Prostate gland (tissue), 2 donors: ENCODE results near the gene ARFGAP3. TPM values are rescaled to one million over a fixed set of nuclear protein-coding genes. Genes with fewer than 3 reads are reported as not detected.

ENCODE experiments used
- DNase-seq: peaks from one replicate; pipeline ENCODE4 v3.0.0-alpha.2; 2019; ENCODE audit warnings: low spot score
- H3K27ac ChIP-seq, 2 donors: fragments of 200-600 bp; sonication (generic); 2 replicates each; pipeline ENCODE4 v1.5.1; 2017 to 2019
- H3K27me3 ChIP-seq: fragments of 200-600 bp; sonication (generic); replicated peaks from 2 replicates; pipeline ENCODE4 v1.5.1; 2019; ENCODE audit not compliant: insufficient read depth
- H3K36me3 ChIP-seq, 2 donors: fragments of 200-600 bp; sonication (generic); 1 replicate in 1 of 2; 2 replicates in 1 of 2; pipeline versions ENCODE4 v1.5.1 to v1.8.1; 2017 to 2019
- H3K4me1 ChIP-seq: fragments of 200-600 bp; sonication (generic); replicated peaks from 2 replicates; pipeline ENCODE4 v1.5.1; 2019
- H3K4me3 ChIP-seq, 2 donors: fragments of 200-600 bp; sonication (generic); 2 replicates each; pipeline ENCODE4 v1.5.1; 2017 to 2019
- H3K9me3 ChIP-seq: fragments of 200-600 bp; sonication (generic); 2 replicates; pipeline ENCODE4 v1.5.1; 2017
- CTCF ChIP-seq, 4 experiments: fragments of 200-600 bp in 2 of 4; fragments of 450-650 bp in 2 of 4; sonication (generic) in 2 of 4; IDR thresholded peaks; 1 replicate in 3 of 4; 2 replicates in 1 of 4; pipeline ENCODE4 v1.5.1; 2016 to 2019; ENCODE audit warnings: antibody characterized with exemption in 4 of 4, mild to moderate bottlenecking in 2 of 4, moderate library complexity in 2 of 4
- POLR2A ChIP-seq: fragments of 450-650 bp; IDR thresholded peaks from one replicate; pipeline ENCODE4 v1.6.1; 2016; ENCODE audit warnings: antibody characterized with exemption, mild to moderate bottlenecking
- POLR2AphosphoS5 ChIP-seq: sonication (generic); formaldehyde crosslinking; IDR thresholded peaks from one replicate; pipeline ENCODE4 v1.6.1; 2017; ENCODE audit warnings: antibody characterized with exemption
- WGBS: methylation state at CpG from one replicate; pipeline ENCODE4 v1.1.5; 2018; 5-methylcytosine and 5-hydroxymethylcytosine counted together
- intact Hi-C: fragments of 100-400 bp; cut with DNase I; formaldehyde crosslinking; loops from one replicate; pipeline ENCODE4 v1.14.2; 2022
- total RNA-seq, 2 donors: library from RNA; depleted of rRNA; stranded (reverse); fragments of >200 nt; gene quantifications; one replicate each; pipeline ENCODE4 v1.1.0, GENCODE V29; 2016

ARFGAP3 gene
- total RNA-seq, 2 donors from 2014 or later, result 92.9 to 127 TPM

- intact Hi-C loops, result no loop called here
- DNase-seq, result no peak
- H3K4me1 ChIP-seq, result no peaks in the 10 kb centered on the region
- WGBS, result 78% methylated on average over 7 of the region's 7 CpGs
- TF ChIP-seq CTCF (IDR thresholded peaks at IDR 0.05), result no peak
- no peak for TF ChIP-seq POLR2A
- TF ChIP-seq POLR2AphosphoS5, result no peak
- H3K27ac ChIP-seq, result no peak overlapping the region
- no peaks in the 10 kb centered on the region for H3K27me3 ChIP-seq
- no peaks in the 10 kb centered on the region for H3K9me3 ChIP-seq
- no peak overlapping the region for H3K4me3 ChIP-seq
- peaks cover 0 to 5% of the 10 kb centered on the region in 2 donors for H3K36me3 ChIP-seq
Observed at GRCh38 chr22:42887120-42887519, 30.0 kb upstream of the ARFGAP3 start.

DNA sequence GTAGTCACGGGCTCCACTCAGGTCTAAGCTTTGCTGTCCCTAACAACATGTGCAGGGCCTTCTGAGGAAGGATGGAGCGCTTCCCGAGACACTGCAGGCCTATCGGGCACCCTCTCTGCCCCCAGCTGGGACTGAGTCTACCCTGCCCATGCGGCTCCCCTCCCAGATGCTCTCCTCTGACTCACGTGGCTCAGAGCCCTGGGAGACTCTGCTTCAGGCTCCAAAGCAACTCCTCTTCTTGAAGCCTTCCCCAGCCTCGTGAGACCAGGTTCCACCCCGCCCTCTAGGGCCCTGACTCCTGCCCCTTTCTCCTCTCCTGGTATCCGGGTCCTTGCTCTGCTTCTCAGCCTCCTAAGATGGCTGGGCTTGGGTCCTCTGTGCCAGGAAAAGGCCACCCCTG lies 28.4 kb upstream of the ARFGAP3 start:
- H3K4me1 ChIP-seq, result no peaks in the 10 kb centered on the region
- H3K27me3 ChIP-seq, result no peaks in the 10 kb centered on the region

GRCh38 chr22:42884616-42885375 lies 27.7 kb upstream of the ARFGAP3 start:
- no peaks in the 10 kb centered on the region for H3K27me3 ChIP-seq
- H3K4me3 ChIP-seq, result no peak overlapping the region
- H3K9me3 ChIP-seq, result no peaks in the 10 kb centered on the region
- TF ChIP-seq POLR2AphosphoS5, result no peak
- TF ChIP-seq POLR2A, result no peak
- no peak for TF ChIP-seq CTCF (IDR thresholded peaks at IDR 0.05)
- intact Hi-C loops, result no loop called here
- H3K27ac ChIP-seq, result no peak overlapping the region
- no peaks in the 10 kb centered on the region for H3K4me1 ChIP-seq
- H3K36me3 ChIP-seq, result peaks cover 0 to 12% of the 10 kb centered on the region in 2 donors
- 65% methylated on average over 7 of the region's 7 CpGs for WGBS
- no peak for DNase-seq

More for the DNA sequence above, 28.4 kb upstream of the ARFGAP3 start:
- peaks cover 0 to 11% of the 10 kb centered on the region in 2 donors for H3K36me3 ChIP-seq
- no peak overlapping the region for H3K27ac ChIP-seq
- TF ChIP-seq POLR2AphosphoS5, result no peak
- no peak for TF ChIP-seq POLR2A
- TF ChIP-seq CTCF (IDR thresholded peaks at IDR 0.05), result no peak
- intact Hi-C loops, result no loop called here
- no peak overlapping the region for H3K4me3 ChIP-seq
- no peaks in the 10 kb centered on the region for H3K9me3 ChIP-seq
- WGBS, result 78% methylated on average over 9 of the region's 9 CpGs
- no peak for DNase-seq

GRCh38 chr22:42883970-42884369 lies 26.9 kb upstream of the ARFGAP3 start:
- H3K27ac ChIP-seq, result no peak overlapping the region
- WGBS, result 94% methylated on average over 9 of the region's 9 CpGs
- no peak overlapping the region for H3K4me3 ChIP-seq
- H3K4me1 ChIP-seq, result peaks cover 3% of the 10 kb centered on the region
- TF ChIP-seq POLR2A (no peak), POLR2AphosphoS5 (no peak), CTCF (IDR thresholded peaks at IDR 0.05) (no peak)
- H3K9me3 ChIP-seq, result no peaks in the 10 kb centered on the region
- H3K36me3 ChIP-seq, result peaks cover 0 to 12% of the 10 kb centered on the region in 2 donors
- no peak for DNase-seq
- no peaks in the 10 kb centered on the region for H3K27me3 ChIP-seq
- intact Hi-C loops, result no loop called here

DNA sequence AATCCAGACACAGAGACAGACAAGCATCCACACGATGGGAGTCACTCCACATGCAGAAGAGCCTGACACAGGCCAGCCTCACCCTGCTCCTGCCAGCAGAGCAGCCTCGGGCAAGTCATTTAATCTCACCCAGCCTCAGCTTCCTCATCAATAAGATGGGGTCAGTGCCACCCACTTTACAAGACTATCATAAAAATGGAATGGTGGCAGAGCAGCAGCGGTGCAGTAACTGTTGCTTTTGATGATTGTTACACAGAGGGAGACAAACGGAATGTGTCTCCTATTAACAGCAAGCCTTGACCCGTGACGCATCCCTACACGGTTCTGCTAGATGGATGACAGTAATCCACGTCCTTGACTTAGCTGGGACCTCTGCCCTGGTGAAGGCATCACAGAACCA lies 26.0 kb upstream of the ARFGAP3 start:
- no peaks in the 10 kb centered on the region for H3K9me3 ChIP-seq

More for the DNA sequence above, 26.0 kb upstream of the ARFGAP3 start:
- no peaks in the 10 kb centered on the region for H3K27me3 ChIP-seq
- peaks cover 6 to 16% of the 10 kb centered on the region in 2 donors for H3K36me3 ChIP-seq
- no peak overlapping the region for H3K4me3 ChIP-seq
- H3K27ac ChIP-seq, result peak overlapping the region in 1 of 2 donors; percentile 12
- DNase-seq, result no peak
- intact Hi-C loops, result no loop called here
- 55% methylated on average over 8 of the region's 8 CpGs for WGBS
- no peak for TF ChIP-seq POLR2AphosphoS5
- TF ChIP-seq POLR2A, result no peak
- no peak for TF ChIP-seq CTCF (IDR thresholded peaks at IDR 0.05)
- peaks cover 3% of the 10 kb centered on the region for H3K4me1 ChIP-seq
